H1 (cell line): ENCODE data around the gene NR2F1-AS1. TPM values are rescaled to one million over a fixed set of nuclear protein-coding genes. Genes with fewer than 3 reads are reported as not detected.

Source experiments
- PHF8 ChIP-seq: fragments of 200-600 bp; sonication (generic); conservative IDR thresholded peaks from 2 replicates; pipeline ENCODE4 v1.7.1; 2012; ENCODE audit warnings: low read depth, mild to moderate bottlenecking, inconsistent platforms, low read length, moderate library complexity
- polyA plus RNA-seq, 7 experiments: library from polyadenylated mRNA; depleted of rRNA in 3 of 7; stranded (reverse) in 5 of 7; unstranded in 2 of 7; fragments of >200 nt in 5 of 7; fragments of 200-250 nt in 2 of 7; gene quantifications; 1 replicate in 5 of 7; 2 replicates in 1 of 7; 4 replicates in 1 of 7; pipeline versions ENCODE4 v1.2.1 to v1.2.3, GENCODE V29; 2011 to 2013; ENCODE audit warnings: missing spikeins in 2 of 7, mixed read lengths in 2 of 7
- total RNA-seq: library from RNA; stranded (reverse); fragmentation: NEBNext Ultra II Directional; extraction: Animal tissue kit (Norgen Biotek cat#: 25700); gene quantifications from 2 replicates; pipeline ENCODE4 v1.2.1, GENCODE V29; 2021

NR2F1-AS1 gene
- total and polyA plus RNA-seq, 2 of the 8 experiments (the other 6 are each of a cell fraction or from before 2014, with no cell fraction given), result 1.6 to 5.6 TPM

DNA sequence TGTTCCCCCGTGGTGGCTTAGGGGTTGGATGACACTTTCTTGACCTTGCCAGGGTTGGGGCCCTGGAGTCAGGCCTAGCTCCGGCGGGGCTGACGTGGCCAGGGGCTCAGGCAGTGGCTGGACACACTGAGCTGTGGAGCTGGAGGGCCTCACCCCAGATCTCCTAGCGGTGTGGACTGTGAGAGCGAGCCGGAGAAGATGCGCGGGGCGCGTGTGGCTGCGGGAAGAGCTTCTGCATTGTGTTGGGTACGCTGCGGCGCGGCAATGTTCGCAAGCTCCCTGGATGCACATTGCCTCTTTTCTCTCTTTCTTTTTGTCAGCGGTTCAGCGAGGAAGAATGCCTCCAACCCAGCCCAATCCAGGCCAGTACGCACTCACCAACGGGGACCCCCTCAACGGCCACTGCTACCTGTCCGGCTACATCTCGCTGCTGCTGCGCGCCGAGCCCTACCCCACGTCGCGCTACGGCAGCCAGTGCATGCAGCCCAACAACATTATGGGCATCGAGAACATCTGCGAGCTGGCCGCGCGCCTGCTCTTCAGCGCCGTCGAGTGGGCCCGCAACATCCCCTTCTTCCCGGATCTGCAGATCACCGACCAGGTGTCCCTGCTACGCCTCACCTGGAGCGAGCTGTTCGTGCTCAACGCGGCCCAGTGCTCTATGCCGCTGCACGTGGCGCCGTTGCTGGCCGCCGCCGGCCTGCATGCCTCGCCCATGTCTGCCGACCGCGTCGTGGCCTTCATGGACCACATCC, 6.8 kb upstream of the NR2F1-AS1 start (continued):
- TF ChIP-seq PHF8, result 0 out of 2 replicates have a peak, but pooled peaks have one; percentile 27
